ENCODE measurements around the gene MYO3B.

MYO3B gene

GRCh38 chr2:170161516-170162270 lies 16.3 kb upstream of the MYO3B start:
- no peak for DNase-seq

- no peak for DNase-seq
Observed at GRCh38 chr2:170162271-170162632, 15.7 kb upstream of the MYO3B start.

- DNase-seq = no peak
Observed at GRCh38 chr2:170163411-170164065, 14.4 kb upstream of the MYO3B start.

GRCh38 chr2:170165129-170165528 lies 12.8 kb upstream of the MYO3B start:
- no peak for DNase-seq

- no peak for DNase-seq
Observed at GRCh38 chr2:170166735-170167134, 11.2 kb upstream of the MYO3B start.

- DNase-seq = no peak
Observed at GRCh38 chr2:170170281-170171040, 7.5 kb upstream of the MYO3B start.

GRCh38 chr2:170176212-170176611 lies 1.7 kb upstream of the MYO3B start:
- no peak for DNase-seq

GRCh38 chr2:170180031-170180566 lies 2.2 kb downstream of the MYO3B start:
- DNase-seq = no peak

- DNase-seq = no peak
Observed at GRCh38 chr2:170181602-170182001, 3.7 kb downstream of the MYO3B start.

- DNase-seq = no peak
Observed at GRCh38 chr2:170185319-170185718, 7.4 kb downstream of the MYO3B start.

GRCh38 chr2:170189757-170190156 lies 11.8 kb downstream of the MYO3B start:
- no peak for DNase-seq

- no peak for DNase-seq
Observed at GRCh38 chr2:170190172-170190571, 12.2 kb downstream of the MYO3B start.

- no peak for DNase-seq
Observed at GRCh38 chr2:170191166-170191866, 13.4 kb downstream of the MYO3B start.

- DNase-seq = no peak
Observed at GRCh38 chr2:170196963-170197362, 19.0 kb downstream of the MYO3B start.

- DNase-seq = no peak
Observed at GRCh38 chr2:170201275-170201674, 23.3 kb downstream of the MYO3B start.

- no peak for DNase-seq
Observed at GRCh38 chr2:170201734-170202393, 23.9 kb downstream of the MYO3B start.

GRCh38 chr2:170202437-170202836 lies 24.5 kb downstream of the MYO3B start:
- DNase-seq = no peak

GRCh38 chr2:170204298-170204951 lies 26.5 kb downstream of the MYO3B start:
- no peak for DNase-seq

- DNase-seq = no peak
Observed at GRCh38 chr2:170206246-170206645, 28.3 kb downstream of the MYO3B start.

- no peak for DNase-seq
Observed at GRCh38 chr2:170206805-170207407, 29.0 kb downstream of the MYO3B start.

- DNase-seq = no peak
Observed at GRCh38 chr2:170207901-170208300, 30.0 kb downstream of the MYO3B start.
